Activated gamma-delta T cell treated with anti-CD3 and anti-CD28 coated beads, Interleukin-2, amount 50 U/mL, for 16 hours (primary cell): ENCODE data around the gene AUNIP.
"Not testable (repeated sequence)": the region's sequence is repeated elsewhere in the genome, so short reads cannot be mapped to it uniquely, and the experiment has no call there.

Experiments used
- DNase-seq: peaks from one replicate; pipeline ENCODE4 v3.0.0-alpha.2; 2020; ENCODE audit warnings: low read depth

AUNIP gene

GRCh38 chr1:25866288-25866687 lies 7.0 kb upstream of the AUNIP start:
- DNase-seq = no peak

DNA sequence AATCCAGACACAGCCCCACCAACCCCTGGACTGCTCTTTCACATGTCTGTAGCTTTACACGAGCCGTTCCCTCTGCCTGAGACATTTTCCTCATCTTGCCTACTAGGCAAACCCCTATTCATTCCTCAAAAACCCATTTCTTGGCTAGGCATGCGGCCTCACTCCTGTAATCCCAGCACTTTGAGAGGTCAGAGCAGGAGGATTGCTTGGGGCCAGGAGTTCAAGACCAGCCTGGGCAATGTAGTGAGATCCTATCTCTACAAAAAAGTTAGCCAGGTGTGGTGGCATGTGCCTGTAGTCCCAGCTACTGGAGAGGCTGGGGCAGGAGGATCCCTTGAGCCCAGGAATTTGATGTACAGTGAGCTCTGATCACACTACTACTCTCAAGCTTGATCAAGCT lies 5.2 kb upstream of the AUNIP start:
- DNase-seq = no peak

DNA sequence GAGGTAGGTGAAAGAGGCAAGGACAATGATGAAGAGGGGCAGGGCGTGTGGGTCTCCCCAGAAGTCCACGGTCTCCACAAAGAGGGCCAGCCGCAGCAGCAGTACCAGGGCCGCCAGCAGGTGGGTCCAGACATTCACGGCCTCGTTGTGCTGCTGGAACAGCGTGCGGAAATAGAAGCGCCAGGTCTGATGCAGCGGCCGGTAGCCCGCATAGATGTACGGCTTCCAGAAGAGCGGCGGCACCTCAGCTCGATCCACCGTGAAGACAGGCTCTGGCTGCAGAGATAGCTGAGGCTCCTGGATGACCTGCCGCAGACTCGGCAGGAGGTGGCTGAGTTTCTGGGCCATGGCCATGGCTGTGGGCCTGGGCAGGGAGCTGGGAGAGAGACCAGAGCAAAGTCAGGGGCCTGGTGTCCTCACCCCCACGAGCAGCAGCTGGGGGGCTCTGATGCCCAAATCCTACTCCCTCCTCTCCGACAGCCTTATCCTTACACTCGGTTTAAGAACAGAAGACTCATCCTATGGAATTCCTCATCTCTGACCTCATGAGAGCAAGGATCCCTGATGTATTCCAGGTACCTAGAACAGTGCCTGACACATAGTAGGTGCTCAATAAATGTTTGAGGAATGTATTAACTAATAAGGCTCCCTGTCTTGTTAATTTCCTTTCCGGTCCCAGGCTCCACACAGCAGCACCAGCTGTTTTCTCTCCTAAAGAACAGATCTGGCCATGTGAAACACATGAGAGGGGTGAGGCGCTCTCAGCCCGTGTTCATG lies 4.4 kb upstream of the AUNIP start:
- no peak for DNase-seq

GRCh38 chr1:25862785-25863485 lies 3.7 kb upstream of the AUNIP start:
- DNase-seq = no peak

DNA sequence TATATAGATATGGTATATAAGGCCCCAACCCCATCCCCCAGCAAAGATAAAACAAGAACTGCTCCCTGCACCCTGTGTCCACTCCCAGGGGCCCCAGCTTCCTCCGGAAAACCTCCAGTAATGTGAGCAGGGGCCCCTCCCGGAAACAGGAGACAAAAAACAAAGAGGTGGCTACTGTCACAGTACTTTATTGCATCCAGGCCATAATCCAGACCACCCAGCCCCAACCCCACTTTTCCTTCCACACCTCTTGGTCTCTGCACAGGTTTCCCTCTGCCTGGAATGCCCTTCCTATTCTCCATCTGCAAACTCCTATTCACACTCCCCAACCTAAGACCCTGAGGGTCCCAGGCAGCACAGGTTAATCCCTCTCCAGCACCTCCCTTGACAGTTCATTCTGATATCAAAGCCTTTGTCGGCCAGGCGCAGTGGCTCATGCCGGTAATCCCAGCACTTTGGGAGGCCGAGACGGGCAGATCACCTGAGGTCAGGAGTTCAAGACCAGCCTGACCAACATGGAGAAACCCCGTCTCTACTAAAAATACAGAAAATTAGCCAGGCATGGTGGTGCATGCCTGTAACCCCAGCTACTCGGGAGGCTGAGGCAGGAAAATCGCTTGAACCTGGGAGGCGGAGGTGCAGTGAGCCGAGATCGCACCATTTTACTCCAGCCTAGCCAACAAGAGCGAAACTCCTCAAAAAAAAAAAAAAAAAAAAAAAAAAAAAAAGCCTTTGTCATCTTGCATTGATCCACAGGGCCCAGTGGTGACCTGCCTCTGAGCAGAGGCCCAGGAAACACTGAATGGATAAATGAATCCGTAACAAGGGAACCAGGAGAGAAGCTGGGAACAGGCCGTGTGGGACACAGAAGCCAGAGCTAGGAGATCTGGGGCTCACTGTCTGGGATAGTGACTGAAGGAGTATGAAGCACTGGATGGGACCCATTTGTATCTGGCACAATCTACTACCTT lies 2.3 kb upstream of the AUNIP start:
- DNase-seq = no peak

DNA sequence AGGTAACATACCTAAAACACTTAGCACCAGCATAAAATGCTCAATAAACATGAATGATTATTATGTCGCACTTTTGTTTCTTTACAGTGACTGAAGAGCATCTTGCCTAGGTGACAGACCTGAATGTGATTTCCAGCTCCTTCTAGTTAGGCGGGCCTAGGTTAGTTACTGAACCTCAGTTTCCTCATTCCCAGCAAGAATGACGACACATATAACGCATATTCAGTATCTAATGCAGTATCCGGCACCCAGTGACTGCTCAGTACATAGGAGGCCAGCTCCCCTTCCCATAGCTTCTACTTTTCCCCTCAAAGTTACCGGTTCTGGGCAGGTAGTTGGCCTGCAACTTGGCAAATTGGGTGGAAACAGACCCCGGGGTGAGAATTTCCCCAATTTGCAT lies 763 bp downstream of the AUNIP start:
- DNase-seq = no peak

GRCh38 chr1:25856856-25857255 lies 2.4 kb downstream of the AUNIP start:
- no peak for DNase-seq

DNA sequence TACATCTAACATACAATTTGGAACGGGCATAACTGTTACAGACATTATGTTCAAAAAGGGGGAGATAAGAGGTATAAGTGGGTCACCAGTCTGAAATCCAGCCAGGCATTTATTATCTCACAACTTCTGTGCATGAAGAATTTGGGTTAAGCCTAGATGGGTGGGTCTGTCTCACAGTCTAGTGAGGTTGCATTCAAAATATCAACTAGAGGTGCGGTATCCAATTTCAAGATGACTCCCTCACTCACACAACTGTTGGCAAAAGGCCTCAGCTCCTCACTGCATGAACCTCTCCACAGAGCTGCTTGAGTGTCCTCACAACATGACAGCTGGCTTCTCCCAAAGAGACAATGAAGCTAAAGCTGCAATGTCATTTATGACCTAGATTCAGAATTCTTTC lies 4.7 kb downstream of the AUNIP start:
- no peak for DNase-seq

DNA sequence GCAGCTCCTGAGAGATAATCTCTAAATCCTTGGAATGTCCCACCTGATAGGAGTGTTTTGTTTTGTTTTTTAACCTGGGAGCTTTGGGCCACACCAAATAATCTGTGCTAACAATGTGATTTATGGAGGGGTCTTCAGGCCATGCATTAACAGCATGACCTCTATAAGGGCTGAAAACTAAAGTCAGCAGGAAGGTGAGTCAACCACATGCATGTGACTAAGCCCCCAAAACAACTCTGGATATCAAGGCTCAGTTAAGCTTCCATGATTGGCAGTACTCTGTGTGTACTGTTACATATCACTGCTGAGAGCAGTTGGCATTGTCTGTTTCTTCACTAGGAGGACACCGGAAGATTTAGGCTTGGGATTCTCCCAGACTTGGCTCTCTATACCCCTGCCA lies 10.7 kb downstream of the AUNIP start:
- DNase-seq = no peak

DNA sequence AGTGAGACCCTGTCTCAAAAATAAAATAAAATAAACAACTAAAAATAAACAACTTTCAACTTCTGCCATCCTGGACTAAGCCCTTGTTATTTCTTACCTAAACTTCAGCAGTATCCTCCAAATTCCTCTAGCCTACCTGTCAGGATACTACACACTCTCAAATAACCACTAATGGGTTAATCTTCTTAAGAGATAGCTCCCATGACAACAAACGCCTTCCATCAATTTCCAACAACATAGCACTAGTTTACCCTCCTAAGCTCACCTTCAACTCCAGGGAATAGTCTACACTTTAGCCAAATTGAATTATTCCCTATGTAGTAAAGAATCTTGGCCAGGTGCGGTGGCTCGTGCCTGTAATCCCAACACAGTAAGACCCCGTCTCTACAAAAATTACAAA lies 11.3 kb downstream of the AUNIP start:
- no peak for DNase-seq

DNA sequence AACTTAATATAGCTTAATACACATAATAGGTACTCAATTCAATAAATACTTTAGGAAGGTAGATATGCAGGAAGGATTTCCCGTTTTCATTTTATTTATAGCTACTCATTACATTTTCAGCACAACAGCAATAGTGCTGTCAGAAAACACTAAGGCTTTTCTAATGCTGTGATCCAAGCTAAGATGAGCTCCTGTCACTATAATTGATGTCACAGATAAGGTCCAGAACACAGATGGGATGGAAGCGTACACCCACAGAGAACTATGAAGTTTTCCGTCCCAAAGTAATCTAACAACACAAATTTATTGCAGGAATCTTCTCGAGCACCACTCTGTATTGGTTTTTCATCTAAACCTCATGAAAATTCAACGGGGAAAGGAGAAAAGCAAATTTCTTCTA lies 13.6 kb downstream of the AUNIP start:
- DNase-seq = no peak

GRCh38 chr1:25844536-25845337 lies 14.5 kb downstream of the AUNIP start:
- no peak for DNase-seq

GRCh38 chr1:25843483-25843882 lies 15.8 kb downstream of the AUNIP start:
- no peak for DNase-seq

DNA sequence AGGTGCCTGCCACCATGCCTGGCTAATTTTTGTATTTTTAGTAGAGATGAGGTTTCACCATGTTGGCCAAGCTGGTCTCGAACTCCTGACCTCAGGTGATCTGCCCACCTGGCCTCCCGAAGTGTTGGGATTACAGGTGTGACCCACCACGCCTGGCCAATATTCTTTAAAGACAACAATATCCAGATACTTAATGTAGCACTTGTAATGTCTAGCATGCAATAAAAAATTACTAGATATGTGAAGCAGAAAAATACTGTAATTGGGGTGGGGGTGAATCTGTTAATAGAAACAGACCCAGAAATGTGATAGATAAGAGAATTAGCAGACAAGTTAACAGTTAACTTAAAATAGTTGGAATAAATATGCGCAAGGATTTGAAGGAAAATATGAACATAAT lies 19.4 kb downstream of the AUNIP start:
- DNase-seq = not testable (repeated sequence)

DNA sequence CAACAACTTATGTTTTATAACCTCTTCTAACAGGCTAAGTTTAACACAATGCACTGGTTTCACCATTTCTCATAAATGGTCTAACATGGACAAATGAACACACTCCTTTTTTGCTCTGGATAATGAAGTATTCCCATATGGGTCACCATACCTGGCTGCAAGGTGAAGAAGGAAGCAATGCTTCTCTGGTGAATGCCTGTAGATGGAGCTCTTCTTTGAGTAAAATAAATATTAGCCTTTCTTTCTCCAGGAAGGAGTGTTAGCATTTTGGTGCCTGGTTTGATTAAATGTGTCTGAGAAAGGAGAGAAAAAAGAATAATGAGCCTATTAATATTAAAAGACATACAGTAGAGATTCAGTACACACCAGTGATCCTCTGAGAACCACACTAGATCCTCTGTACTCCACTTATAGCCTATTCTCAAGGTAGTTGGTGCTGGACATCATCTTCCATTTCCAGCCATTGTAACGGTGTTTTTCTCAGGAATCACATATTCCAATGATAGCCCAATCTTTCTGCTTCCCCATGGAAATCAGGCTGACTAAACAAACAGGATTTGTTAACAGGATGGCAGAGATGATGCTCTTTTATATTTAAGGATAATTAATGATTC lies 21.9 kb downstream of the AUNIP start:
- no peak for DNase-seq

DNA sequence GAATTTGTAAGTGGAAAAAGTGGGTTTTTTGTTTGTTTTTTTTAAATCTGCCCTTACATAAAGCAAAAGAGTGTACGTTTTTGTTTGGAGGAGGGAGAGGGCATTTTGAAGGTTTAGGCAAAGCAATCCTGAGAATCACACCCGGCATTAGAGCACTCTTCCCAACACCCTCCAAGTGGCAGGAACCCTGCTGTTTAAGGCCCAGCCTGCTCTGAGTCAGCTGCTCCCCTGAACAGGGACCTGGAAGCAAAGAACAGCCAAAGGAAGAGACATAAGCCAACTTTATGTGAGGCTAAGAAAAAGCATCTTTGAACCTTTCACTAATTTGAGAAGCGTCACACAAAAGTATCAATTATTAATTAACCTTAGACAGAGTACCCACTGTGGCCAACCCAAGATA lies 22.6 kb downstream of the AUNIP start:
- no peak for DNase-seq

- no peak for DNase-seq
Measured at GRCh38 chr1:25834894-25835293, 24.4 kb downstream of the AUNIP start.

GRCh38 chr1:25833158-25833557 lies 26.1 kb downstream of the AUNIP start:
- no peak for DNase-seq

DNA sequence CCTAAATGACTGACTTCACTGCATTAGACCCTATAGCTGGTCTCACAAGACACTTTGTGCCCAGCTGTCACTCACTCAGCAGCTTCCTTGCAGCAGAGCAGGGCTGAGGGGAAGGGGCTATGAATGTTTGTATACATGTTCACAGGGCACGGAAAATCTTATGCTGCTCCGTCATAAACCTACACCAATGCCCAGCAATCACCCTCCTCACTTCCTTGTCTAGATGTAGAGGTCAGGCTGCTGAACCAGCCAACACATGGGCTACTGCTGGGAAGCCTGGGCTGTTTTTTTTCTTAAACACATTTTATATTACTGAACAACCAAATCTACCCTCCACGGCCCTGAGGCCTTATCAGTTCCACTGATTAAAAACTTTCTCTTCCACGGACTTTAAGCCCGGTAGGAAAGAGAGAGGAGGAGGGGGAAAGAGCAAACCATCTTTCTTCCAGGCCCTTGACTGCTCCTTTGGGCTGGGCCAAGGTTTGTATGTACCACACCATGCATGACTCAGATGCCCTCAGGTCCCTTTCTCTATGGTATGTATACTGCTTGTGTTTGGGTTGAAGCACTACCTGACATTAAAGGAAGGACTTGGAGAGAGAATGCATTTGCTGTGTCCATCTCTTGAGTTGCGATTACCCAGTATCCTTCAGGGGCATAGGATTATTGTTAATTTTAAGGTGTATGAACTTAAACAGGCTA lies 26.8 kb downstream of the AUNIP start:
- no peak for DNase-seq

- DNase-seq = no peak
Measured at GRCh38 chr1:25831569-25832196, 27.6 kb downstream of the AUNIP start.
